Gastroesophageal sphincter (tissue), 4 donors: ENCODE measurements around the gene OR2B2. TPM values are rescaled to one million over a fixed set of nuclear protein-coding genes. Genes with fewer than 3 reads are reported as not detected.
A peak's percentile ranks its signal among the peaks of the same experiment; 100 is the strongest.

ENCODE experiments used
- ATAC-seq: fragments of 150-250 bp; one replicate; pipeline ENCODE4 v1.9.1; 2016; ENCODE audit warnings: mild to moderate bottlenecking, moderate library complexity
- H3K27ac ChIP-seq, 4 donors: fragments of 200-600 bp; sonication (generic) in 3 of 4; 1 replicate in 3 of 4; 2 replicates in 1 of 4; pipeline ENCODE4 v1.5.1; 2016 to 2019
- H3K27me3 ChIP-seq: fragments of 200-600 bp; sonication (generic); one replicate; pipeline ENCODE4 v1.5.1; 2019
- H3K36me3 ChIP-seq, 2 donors: fragments of 200-600 bp; sonication (generic); one replicate each; pipeline ENCODE4 v1.5.1; 2019; ENCODE audit warnings: control low read depth in 1 of 2
- H3K4me1 ChIP-seq, 3 donors: fragments of 200-600 bp; sonication (generic); 1 replicate in 2 of 3; 2 replicates in 1 of 3; pipeline ENCODE4 v1.5.1; 2016 to 2019; ENCODE audit warnings: control low read depth in 2 of 3
- H3K4me3 ChIP-seq, 2 donors: fragments of 200-600 bp; sonication (generic); one replicate each; pipeline ENCODE4 v1.5.1; 2019; ENCODE audit warnings: mild to moderate bottlenecking in 1 of 2, moderate library complexity in 1 of 2
- H3K9me3 ChIP-seq, 3 donors: fragments of 200-600 bp; sonication (generic); one replicate each; pipeline ENCODE4 v1.5.1; 2017 to 2019; ENCODE audit warnings: control low read depth in 2 of 3
- EP300 ChIP-seq: sonication (generic); formaldehyde crosslinking; IDR thresholded peaks from one replicate; pipeline ENCODE4 v1.6.1; 2017; ENCODE audit warnings: antibody characterized with exemption, mild to moderate bottlenecking
- POLR2A ChIP-seq, 2 donors: fragments of 450-650 bp; IDR thresholded peaks; one replicate each; pipeline ENCODE4 v1.6.1; 2017; ENCODE audit warnings: antibody characterized with exemption in 2 of 2, mild to moderate bottlenecking in 2 of 2, moderate library complexity in 1 of 2
- POLR2AphosphoS5 ChIP-seq: sonication (generic); formaldehyde crosslinking; IDR thresholded peaks from one replicate; pipeline ENCODE4 v1.6.1; 2017; ENCODE audit warnings: antibody characterized with exemption
- WGBS, 2 donors: methylation state at CpG; one replicate each; pipeline ENCODE4 v1.1.5; 2018; ENCODE audit warnings: low coverage in 1 of 2; 5-methylcytosine and 5-hydroxymethylcytosine counted together
- total RNA-seq, 4 donors: library from RNA; depleted of rRNA; stranded (reverse); fragments of >200 nt; gene quantifications; one replicate each; pipeline ENCODE4 v1.1.0, GENCODE V29; 2016
- TF ChIP-seq, protein P1 (sequence below), 4 experiments: fragments of 200-600 bp in 2 of 4; fragments of 450-650 bp in 2 of 4; sonication (generic) in 1 of 4; IDR thresholded peaks; one replicate each; pipeline ENCODE4 v1.5.1; 2017 to 2019; ENCODE audit warnings: antibody characterized with exemption in 4 of 4, mild to moderate bottlenecking in 2 of 4, moderate library complexity in 2 of 4

The OR2B2 gene
- total RNA-seq, 4 donors from 2014 or later = not detected

DNA sequence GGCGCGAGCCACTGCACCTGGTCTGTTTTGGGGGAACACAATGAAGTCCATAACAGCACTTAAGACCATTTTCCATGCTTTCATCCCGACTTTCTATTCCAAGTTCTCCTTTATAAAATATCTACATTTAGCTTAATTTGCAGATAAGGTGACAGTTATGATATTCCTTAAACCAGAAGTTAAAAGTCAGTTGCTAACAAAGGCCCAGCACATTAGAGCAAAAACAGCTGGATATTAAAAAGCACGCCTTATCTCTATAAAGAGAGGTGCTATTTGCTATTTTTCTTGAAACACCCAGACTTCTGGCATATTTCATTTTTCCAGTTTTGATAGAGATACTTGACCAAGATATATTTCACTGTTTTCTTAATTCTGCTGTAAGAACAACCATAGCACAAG lies 15.8 kb downstream of the OR2B2 start:
- 65 to 80% methylated on average over 2 to 3 of the region's 4 CpGs for WGBS, 2 donors
- TF ChIP-seq POLR2AphosphoS5 = no peak
- TF ChIP-seq POLR2A (IDR thresholded peaks at IDR 0.05) = no peak
- Histone ChIP-seq H3K4me3 (no peak overlapping the region), H3K36me3 (no peaks in the 10 kb centered on the region), H3K27ac (no peak overlapping the region), H3K4me1 (peaks cover 0 to 20% (median 11%) of the 10 kb centered on the region in 3 donors), H3K27me3 (peaks cover 24% of the 10 kb centered on the region), H3K9me3 (no peaks in the 10 kb centered on the region)
- ATAC-seq = no peak

- Histone ChIP-seq H3K27ac (peak overlapping the region; percentile 88 to 94 (median 91)), H3K27me3 (peaks cover 37% of the 10 kb centered on the region), H3K36me3 (no peaks in the 10 kb centered on the region), H3K4me3 (peak overlapping the region; percentile 70 to 98), H3K4me1 (peaks cover 0 to 31% (median 11%) of the 10 kb centered on the region in 3 donors), H3K9me3 (no peaks in the 10 kb centered on the region)
- TF ChIP-seq, protein P1, sequence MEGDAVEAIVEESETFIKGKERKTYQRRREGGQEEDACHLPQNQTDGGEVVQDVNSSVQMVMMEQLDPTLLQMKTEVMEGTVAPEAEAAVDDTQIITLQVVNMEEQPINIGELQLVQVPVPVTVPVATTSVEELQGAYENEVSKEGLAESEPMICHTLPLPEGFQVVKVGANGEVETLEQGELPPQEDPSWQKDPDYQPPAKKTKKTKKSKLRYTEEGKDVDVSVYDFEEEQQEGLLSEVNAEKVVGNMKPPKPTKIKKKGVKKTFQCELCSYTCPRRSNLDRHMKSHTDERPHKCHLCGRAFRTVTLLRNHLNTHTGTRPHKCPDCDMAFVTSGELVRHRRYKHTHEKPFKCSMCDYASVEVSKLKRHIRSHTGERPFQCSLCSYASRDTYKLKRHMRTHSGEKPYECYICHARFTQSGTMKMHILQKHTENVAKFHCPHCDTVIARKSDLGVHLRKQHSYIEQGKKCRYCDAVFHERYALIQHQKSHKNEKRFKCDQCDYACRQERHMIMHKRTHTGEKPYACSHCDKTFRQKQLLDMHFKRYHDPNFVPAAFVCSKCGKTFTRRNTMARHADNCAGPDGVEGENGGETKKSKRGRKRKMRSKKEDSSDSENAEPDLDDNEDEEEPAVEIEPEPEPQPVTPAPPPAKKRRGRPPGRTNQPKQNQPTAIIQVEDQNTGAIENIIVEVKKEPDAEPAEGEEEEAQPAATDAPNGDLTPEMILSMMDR (IDR thresholded peaks at IDR 0.05) = peak; percentile 66 to 87 (median 86)
- TF ChIP-seq POLR2A (IDR thresholded peaks at IDR 0.05) = no peak
- peak; percentile 32 for TF ChIP-seq POLR2AphosphoS5
- WGBS, 2 donors = 0% methylated on average over 25 to 27 of the region's 28 CpGs
- peak; percentile 77 for ATAC-seq
Measured at GRCh38 chr6:27894839-27895762, 17.1 kb downstream of the OR2B2 start.

- TF ChIP-seq POLR2AphosphoS5 (no peak), EP300 (no peak), POLR2A (IDR thresholded peaks at IDR 0.05) (no peak)
- TF ChIP-seq, protein P1 (IDR thresholded peaks at IDR 0.05) = no peak
- WGBS, 2 donors = 0% methylated on average over 25 to 27 of the region's 48 CpGs
- H3K27me3 ChIP-seq = peaks cover 47% of the 10 kb centered on the region
- no peaks in the 10 kb centered on the region for H3K36me3 ChIP-seq
- H3K9me3 ChIP-seq = no peaks in the 10 kb centered on the region
- peak; percentile 79 for ATAC-seq
- peak overlapping the region; percentile 70 to 98 for H3K4me3 ChIP-seq
- H3K27ac ChIP-seq = peak overlapping the region; percentile 88 to 94 (median 91)
- peaks cover 0 to 32% (median 11%) of the 10 kb centered on the region in 3 donors for H3K4me1 ChIP-seq
Measured at GRCh38 chr6:27893836-27894807, 18.1 kb downstream of the OR2B2 start.

GRCh38 chr6:27893059-27893835 lies 18.9 kb downstream of the OR2B2 start:
- ATAC-seq = peak; percentile 23
- Histone ChIP-seq H3K36me3 (no peaks in the 10 kb centered on the region), H3K4me1 (peaks cover 0 to 32% (median 11%) of the 10 kb centered on the region in 3 donors), H3K27ac (peak overlapping the region in 3 of 4 donors; percentile 45 to 90 (median 54)), H3K9me3 (no peaks in the 10 kb centered on the region), H3K27me3 (peaks cover 55% of the 10 kb centered on the region), H3K4me3 (peak overlapping the region; percentile 70 to 98)
- TF ChIP-seq, protein P1 (IDR thresholded peaks at IDR 0.05) = no peak
- TF ChIP-seq POLR2A (IDR thresholded peaks at IDR 0.05) (peak; percentile 54 to 69), EP300 (no peak), POLR2AphosphoS5 (peak; percentile 72)
- 0% methylated on average over 2 to 24 of the region's 41 CpGs for WGBS, 2 donors
